A549 (cell line): ENCODE data around the gene CASK.

Source experiments
- CBX2 ChIP-seq: fragments of 200-600 bp; sonication (generic); IDR thresholded peaks from 2 replicates; pipeline ENCODE4 v1.6.1; 2016; ENCODE audit warnings: low read depth, mild to moderate bottlenecking, borderline replicate concordance
- CHD4 ChIP-seq: fragments of 200-600 bp; sonication (generic); IDR thresholded peaks from 2 replicates; pipeline ENCODE4 v1.6.1; 2016; ENCODE audit warnings: antibody characterized with exemption, mild to moderate bottlenecking, borderline replicate concordance
- CTCF ChIP-seq: fragments of >200 bp; sonication (Bioruptor Twin); formaldehyde crosslinking; IDR thresholded peaks from 3 replicates; pipeline ENCODE4 v1.5.1; 2016
- ELK1 ChIP-seq: fragments of 150-350 bp; IDR thresholded peaks from 2 replicates; pipeline ENCODE4 v1.6.1; 2014; ENCODE audit warnings: low read depth, mild to moderate bottlenecking, low read length
- EP300 ChIP-seq, 2 experiments: fragments of >200 bp; sonication (Bioruptor Twin); formaldehyde crosslinking; IDR thresholded peaks; 2 replicates in 1 of 2; 3 replicates in 1 of 2; pipeline ENCODE4 v1.6.1; 2016 to 2017
- JUN ChIP-seq, 2 experiments: fragments of >200 bp; sonication (Bioruptor Twin); formaldehyde crosslinking; IDR thresholded peaks; 2 replicates in 1 of 2; 3 replicates in 1 of 2; pipeline ENCODE4 v1.6.1; 2016 to 2017
- KDM1A ChIP-seq: fragments of 200-600 bp; sonication (generic); IDR thresholded peaks from 2 replicates; pipeline ENCODE4 v1.6.1; 2016; ENCODE audit warnings: low read depth, mild to moderate bottlenecking
- KDM5A ChIP-seq: fragments of 200-600 bp; sonication (generic); IDR thresholded peaks from 2 replicates; pipeline ENCODE4 v1.6.1; 2016; ENCODE audit warnings: antibody characterized with exemption, mild to moderate bottlenecking
- POLR2A ChIP-seq: IDR thresholded peaks from 2 replicates; pipeline ENCODE4 v1.6.1; 2012; ENCODE audit warnings: mild to moderate bottlenecking, low read length
- RAD21 ChIP-seq, 2 experiments: fragments of >200 bp in 1 of 2; sonication (Bioruptor Twin) in 1 of 2; formaldehyde crosslinking in 1 of 2; IDR thresholded peaks in 1 of 2; conservative IDR thresholded peaks in 1 of 2; 2 replicates in 1 of 2; 3 replicates in 1 of 2; pipeline ENCODE4 v1.6.1; 2012 to 2018; ENCODE audit warnings: inconsistent platforms in 1 of 2
- RFX5 ChIP-seq: fragments of 450-650 bp; IDR thresholded peaks from 2 replicates; pipeline ENCODE4 v1.7.1; 2014; ENCODE audit warnings: antibody characterized with exemption, mild to moderate bottlenecking, moderate library complexity
- RNF2 ChIP-seq: fragments of 200-600 bp; sonication (generic); IDR thresholded peaks from 2 replicates; pipeline ENCODE4 v1.6.1; 2016; ENCODE audit warnings: low read depth, mild to moderate bottlenecking, antibody characterized with exemption, moderate library complexity, borderline replicate concordance
- USF2 ChIP-seq: fragments of 450-650 bp; IDR thresholded peaks from 2 replicates; pipeline ENCODE4 v1.6.1; 2014; ENCODE audit warnings: antibody characterized with exemption

- TF ChIP-seq EP300 (IDR thresholded peaks at IDR 0.05) (no peak), RFX5 (no peak), JUN (IDR thresholded peaks at IDR 0.05) (no peak), USF2 (no peak), RAD21 (conservative IDR thresholded peaks at IDR 0.05 in 1 of 2, IDR thresholded peaks at IDR 0.05 in 1 of 2) (no peak), ELK1 (no peak), CTCF (no peak), RNF2 (no peak), CHD4 (no peak), KDM5A (no peak), KDM1A (no peak), POLR2A (no peak), CBX2 (no peak)
Observed at GRCh38 chrX:41919870-41920269, 3.5 kb downstream of the CASK start.
